Sigmoid colon (tissue), 4 donors: Measurements from ENCODE around the gene PPP2R5B.

ENCODE experiments used
- CTCF ChIP-seq, 4 experiments: fragments of 450-650 bp in 3 of 4; fragments of 200-600 bp in 1 of 4; IDR thresholded peaks; one replicate each; pipeline ENCODE4 v1.5.1; 2016 to 2019; ENCODE audit warnings: antibody characterized with exemption in 4 of 4, mild to moderate bottlenecking in 3 of 4, moderate library complexity in 2 of 4
- EP300 ChIP-seq, 4 donors: sonication (generic); formaldehyde crosslinking; IDR thresholded peaks; one replicate each; pipeline ENCODE4 v1.6.1; 2017; ENCODE audit warnings: antibody characterized with exemption in 4 of 4

- TF ChIP-seq EP300 (IDR thresholded peaks at IDR 0.05): no peak
- TF ChIP-seq CTCF (IDR thresholded peaks at IDR 0.05): no peak
Observed at GRCh38 chr11:64919627-64920026, 4.9 kb upstream of the PPP2R5B start.
